NCI-H82 treated with DMSO at 0.1 percent for 48 hours (cell line): ENCODE data around the gene KIRREL3.
"Not testable (repeated sequence)": the region's sequence is repeated elsewhere in the genome, so short reads cannot be mapped to it uniquely, and the experiment has no call there.

ENCODE experiments used
- DNase-seq: peaks from one replicate; lab custom pipeline; 2025; ENCODE audit not compliant: unreplicated experiment; lab: John Stamatoyannopoulos, UW

Gene KIRREL3

GRCh38 chr11:126373389-126374066 lies 627.0 kb downstream of the KIRREL3 start:
- DNase-seq = not testable (repeated sequence)
